Retinal pigment epithelial cell (primary cell): ENCODE data around the gene SSX2IP.

Source experiments
- DNase-seq: peaks from one replicate; pipeline ENCODE4 v3.0.0-alpha.2; 2010; ENCODE audit warnings: low read depth
- H3K4me3 ChIP-seq: 2 replicates; pipeline ENCODE4 v1.5.1; 2011; ENCODE audit warnings: mild to moderate bottlenecking, low read length, control low read depth, moderate library complexity
- CTCF ChIP-seq: conservative IDR thresholded peaks from 2 replicates; pipeline ENCODE4 v1.5.1; 2011; ENCODE audit warnings: low read depth, low read length, control low read depth, inconsistent platforms

Gene SSX2IP

GRCh38 chr1:84720221-84720780, 30.0 kb upstream of the SSX2IP start:
- no peak overlapping the region for H3K4me3 ChIP-seq
- peak; percentile 43 for DNase-seq
- TF ChIP-seq CTCF = no peak

GRCh38 chr1:84719543-84720217, 29.4 kb upstream of the SSX2IP start:
- TF ChIP-seq CTCF = no peak
- H3K4me3 ChIP-seq = no peak overlapping the region
- no peak for DNase-seq

- H3K4me3 ChIP-seq = no peak overlapping the region
- no peak for DNase-seq
- TF ChIP-seq CTCF = no peak
Observed at GRCh38 chr1:84715342-84716019, 25.2 kb upstream of the SSX2IP start.

- no peak overlapping the region for H3K4me3 ChIP-seq
- no peak for DNase-seq
- no peak for TF ChIP-seq CTCF
Observed at GRCh38 chr1:84712276-84712874, 22.1 kb upstream of the SSX2IP start.

GRCh38 chr1:84711869-84712268, 21.6 kb upstream of the SSX2IP start:
- no peak overlapping the region for H3K4me3 ChIP-seq
- no peak for DNase-seq
- TF ChIP-seq CTCF = no peak

GRCh38 chr1:84711121-84711520, 20.9 kb upstream of the SSX2IP start:
- DNase-seq = no peak
- H3K4me3 ChIP-seq = no peak overlapping the region
- TF ChIP-seq CTCF = no peak

- H3K4me3 ChIP-seq = no peak overlapping the region
- TF ChIP-seq CTCF = no peak
- no peak for DNase-seq
Observed at GRCh38 chr1:84709131-84709530, 18.9 kb upstream of the SSX2IP start.
